Naive thymus-derived CD4-positive, alpha-beta T cell (primary cell): ENCODE data around the gene KLF12. TPM values are rescaled to one million over a fixed set of nuclear protein-coding genes. Genes with fewer than 3 reads are reported as not detected.

Experiments
- ATAC-seq: fragments of 150-1000 bp; cut with Tn5 transposase; 2 replicates; pipeline ENCODE4 v1.10.0; 2021; ENCODE audit warnings: mild to moderate bottlenecking, moderate library complexity
- CTCF ChIA-PET: fragments of 350-600 bp; sonication (Branson Sonifier 250); formaldehyde crosslinking; loops from one replicate; lab custom pipeline; 2021; ENCODE audit warnings: antibody characterized with exemption; lab: Charles Lee
- POLR2A ChIA-PET: fragments of 350-600 bp; sonication (Branson Sonifier 250); formaldehyde crosslinking; loops from one replicate; lab custom pipeline; 2021; ENCODE audit warnings: antibody characterized with exemption, inconsistent platforms; lab: Charles Lee
- DNase-seq, 9 donors: peaks; one replicate each; pipeline versions ENCODE4 v3.0.0 to v3.0.0-alpha.2; 2020 to 2022; ENCODE audit warnings: mixed read lengths in 1 of 9
- H3K27ac ChIP-seq: one replicate; pipeline ENCODE4 v1.7.0; 2013; ENCODE audit warnings: mild to moderate bottlenecking, low read depth, low read length, moderate library complexity
- H3K27me3 ChIP-seq, 2 donors: one replicate each; pipeline ENCODE4 v1.7.0; 2013; ENCODE audit warnings: low read length in 2 of 2, mild to moderate bottlenecking in 2 of 2, moderate library complexity in 2 of 2; ENCODE audit not compliant: control insufficient read depth in 2 of 2, insufficient read depth in 2 of 2
- H3K36me3 ChIP-seq, 3 experiments: 1 replicate in 2 of 3; 2 replicates in 1 of 3; pipeline ENCODE4 v1.7.0; 2013; ENCODE audit warnings: low read length in 3 of 3, mild to moderate bottlenecking in 3 of 3, moderate library complexity in 1 of 3; ENCODE audit not compliant: insufficient read depth in 3 of 3, control insufficient read depth in 2 of 3
- H3K4me1 ChIP-seq, 2 donors: one replicate each; pipeline ENCODE4 v1.7.0; 2013; ENCODE audit warnings: low read length in 2 of 2, mild to moderate bottlenecking in 2 of 2, moderate library complexity in 1 of 2; ENCODE audit not compliant: control insufficient read depth in 2 of 2, insufficient read depth in 2 of 2
- H3K4me3 ChIP-seq: 2 replicates; pipeline ENCODE4 v1.7.0; 2013; ENCODE audit warnings: mild to moderate bottlenecking, low read length
- H3K9me3 ChIP-seq, 3 experiments: 1 replicate in 2 of 3; 2 replicates in 1 of 3; pipeline ENCODE4 v1.7.0; 2013; ENCODE audit warnings: low read length in 3 of 3; ENCODE audit not compliant: control insufficient read depth in 2 of 3
- H3K27ac Mint-ChIP-seq, 9 donors: one replicate each; pipeline ENCODE4 v1.8.0; 2020 to 2022; ENCODE audit warnings: mixed read lengths in 9 of 9, mild to moderate bottlenecking in 8 of 9, moderate library complexity in 5 of 9, inconsistent platforms in 2 of 9
- H3K27me3 Mint-ChIP-seq, 5 donors: one replicate each; pipeline ENCODE4 v1.8.0; 2021 to 2022; ENCODE audit warnings: mixed read lengths in 5 of 5, mild to moderate bottlenecking in 1 of 5
- H3K36me3 Mint-ChIP-seq, 5 donors: one replicate each; pipeline ENCODE4 v1.8.0; 2020 to 2022; ENCODE audit warnings: mixed read lengths in 5 of 5, mild to moderate bottlenecking in 3 of 5, inconsistent platforms in 1 of 5
- H3K4me1 Mint-ChIP-seq, 7 donors: one replicate each; pipeline ENCODE4 v1.8.0; 2020 to 2022; ENCODE audit warnings: mixed read lengths in 7 of 7, mild to moderate bottlenecking in 3 of 7, inconsistent platforms in 1 of 7
- H3K4me3 Mint-ChIP-seq, 10 donors: one replicate each; pipeline ENCODE4 v1.8.0; 2020 to 2022; ENCODE audit warnings: mild to moderate bottlenecking in 10 of 10, mixed read lengths in 10 of 10, moderate library complexity in 6 of 10, inconsistent platforms in 2 of 10
- H3K9me3 Mint-ChIP-seq, 11 donors: one replicate each; pipeline ENCODE4 v1.8.0; 2020 to 2022; ENCODE audit warnings: mixed read lengths in 11 of 11, mild to moderate bottlenecking in 4 of 11, inconsistent platforms in 1 of 11, moderate library complexity in 1 of 11
- intact Hi-C, 2 donors: fragments of 100-400 bp; cut with micrococcal nuclease; formaldehyde crosslinking; loops; one replicate each; pipeline ENCODE4 v1.15.1; 2023
- polyA plus RNA-seq, 2 donors: library from polyadenylated mRNA; unstranded; fragments of 300-500 nt; fragmentation: Illumina TruSeq; gene quantifications; one replicate each; pipeline ENCODE4 v1.2.3, GENCODE V29; 2021
- total RNA-seq, 6 experiments: library from RNA in 5 of 6; stranded (reverse) in 5 of 6; gene quantifications; 1 replicate in 5 of 6; 2 replicates in 1 of 6; pipeline ENCODE4 v1.2.3 and lab custom pipeline; 2021 to 2026

The KLF12 gene
- total and polyA plus RNA-seq, 7 experiments from 2014 or later, result 19.9 to 86.9 (median 68.5) TPM

DNA sequence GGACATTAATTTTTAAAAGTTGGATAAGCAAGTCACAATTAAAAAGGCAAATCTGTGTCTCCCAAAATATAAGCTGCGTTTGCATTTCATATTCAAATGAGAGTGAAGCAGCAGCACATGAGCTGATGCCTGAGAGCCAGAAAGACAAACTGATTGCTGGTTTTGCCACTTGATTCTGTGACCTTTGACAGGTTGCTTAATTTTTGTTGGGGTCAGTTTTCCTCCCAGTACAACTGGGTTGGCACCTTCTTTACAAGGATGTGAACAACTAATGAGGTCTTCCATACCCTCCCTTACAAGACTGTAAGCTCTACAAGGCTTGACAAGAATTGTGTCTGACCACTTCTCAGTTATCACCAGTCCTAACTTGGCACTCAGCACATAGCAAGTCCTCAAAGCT lies 8.1 kb upstream of the KLF12 start:
- H3K4me1 ChIP-seq, result no peaks in the 10 kb centered on the region
- H3K27me3 Mint-ChIP-seq, result peaks cover 0 to 25% (median 0%) of the 10 kb centered on the region in 5 donors
- H3K4me3 ChIP-seq, result no peak overlapping the region
- H3K9me3 Mint-ChIP-seq, result no peaks in the 10 kb centered on the region
- ATAC-seq, result no peak
- no peaks in the 10 kb centered on the region for H3K27me3 ChIP-seq
- no peak overlapping the region for H3K27ac ChIP-seq
- intact Hi-C loops, result no loop called here
- no peak overlapping the region for H3K4me3 Mint-ChIP-seq
- no peaks in the 10 kb centered on the region for H3K36me3 ChIP-seq
- no peak for DNase-seq
- no peaks in the 10 kb centered on the region for H3K36me3 Mint-ChIP-seq
- POLR2A ChIA-PET, result interaction anchor here (0.5 to 0.6 kb wide), 2 partner anchors 11 to 315 kb away, joined by 4 read pairs; no protein-coding TSS in a partner anchor
- peaks cover 0 to 1% (median 0%) of the 10 kb centered on the region in 7 donors for H3K4me1 Mint-ChIP-seq
- H3K9me3 ChIP-seq, result no peaks in the 10 kb centered on the region
- no peak overlapping the region for H3K27ac Mint-ChIP-seq
- CTCF ChIA-PET, result no interaction called here

DNA sequence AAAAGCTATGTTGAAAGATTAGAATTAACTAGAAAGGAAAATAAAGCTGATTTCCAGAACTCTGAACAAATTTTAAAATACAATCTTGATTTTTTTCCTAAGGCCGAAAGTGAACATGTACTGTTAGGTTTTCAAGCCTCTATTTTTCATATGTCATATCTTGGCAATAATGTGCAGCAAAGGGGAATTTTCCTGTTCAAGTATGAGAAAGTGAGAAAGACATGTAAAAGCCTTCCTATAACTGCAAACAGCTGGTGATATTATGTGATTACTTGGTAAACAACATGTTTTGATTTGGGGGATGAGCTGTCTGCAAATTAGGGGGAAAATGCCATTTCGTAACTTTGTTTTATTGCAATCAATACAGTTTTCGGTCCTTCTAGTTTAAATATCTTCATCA lies 4.0 kb upstream of the KLF12 start:
- peaks cover 0 to 5% of the 10 kb centered on the region in 2 donors for H3K4me1 ChIP-seq
- peaks cover 0 to 3% (median 0%) of the 10 kb centered on the region in 3 experiments for H3K36me3 ChIP-seq
- H3K9me3 ChIP-seq, result no peaks in the 10 kb centered on the region
- peaks cover 0 to 5% (median 0%) of the 10 kb centered on the region in 11 donors for H3K9me3 Mint-ChIP-seq
- CTCF ChIA-PET, result interaction anchor here (1.2 to 4.2 kb wide), 2 partner anchors 148 to 150 kb away, joined by 3 to 15 read pairs; no protein-coding TSS in a partner anchor
- peak overlapping the region in 2 of 9 donors; percentile 7 to 31 for H3K27ac Mint-ChIP-seq
- no peak overlapping the region for H3K27ac ChIP-seq
- H3K27me3 Mint-ChIP-seq, result peaks cover 0 to 21% (median 0%) of the 10 kb centered on the region in 5 donors
- POLR2A ChIA-PET, result interaction anchor here (0.9 to 2.0 kb wide), 8 partner anchors 52 to 152 kb away, joined by 3 to 7 read pairs (median 3); no protein-coding TSS in a partner anchor
- H3K4me3 Mint-ChIP-seq, result no peak overlapping the region
- intact Hi-C loops, result loop anchor here in 1 of 2 donors (5.0 kb wide), 1 partner anchor 1079 kb away; no protein-coding TSS in a partner anchor
- no peak for DNase-seq
- no peaks in the 10 kb centered on the region for H3K27me3 ChIP-seq
- peaks cover 0 to 4% (median 0%) of the 10 kb centered on the region in 7 donors for H3K4me1 Mint-ChIP-seq
- peaks cover 0 to 5% (median 0%) of the 10 kb centered on the region in 5 donors for H3K36me3 Mint-ChIP-seq
- H3K4me3 ChIP-seq, result no peak overlapping the region
- ATAC-seq, result no peak

DNA sequence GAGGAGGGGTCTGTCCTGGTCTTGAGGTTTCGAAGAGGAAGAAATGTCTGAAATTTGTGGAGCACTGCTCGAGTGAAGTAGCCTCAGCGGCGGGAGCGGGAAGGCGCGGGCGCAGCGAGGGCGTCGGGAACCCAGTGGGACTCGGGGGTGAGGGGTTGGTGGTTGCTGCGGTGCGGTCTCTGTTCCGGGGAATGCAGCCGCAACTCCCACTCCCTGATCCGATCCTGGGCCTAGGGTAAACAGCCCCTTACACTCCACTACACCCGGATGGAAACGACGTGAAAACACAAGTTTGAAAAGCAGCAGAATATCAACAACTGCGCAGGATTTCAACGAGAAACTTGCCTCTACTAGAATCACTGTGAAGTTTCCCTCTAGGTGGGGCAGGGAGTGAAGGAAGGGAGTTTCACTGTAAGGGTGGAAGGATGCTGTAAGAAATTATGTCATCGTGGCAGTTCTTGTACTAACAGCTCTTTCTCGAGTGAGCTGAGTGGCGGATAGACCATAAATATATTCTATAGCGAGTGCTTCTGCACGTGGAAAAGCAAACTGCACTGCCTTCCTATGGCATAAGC lies 2.0 kb upstream of the KLF12 start:
- Mint-ChIP-seq H3K9me3 (peaks cover 0 to 5% (median 0%) of the 10 kb centered on the region in 11 donors), H3K4me1 (peaks cover 9 to 17% (median 12%) of the 10 kb centered on the region in 7 donors), H3K27ac (no peak overlapping the region), H3K27me3 (peaks cover 0 to 13% (median 0%) of the 10 kb centered on the region in 5 donors), H3K4me3 (no peak overlapping the region), H3K36me3 (peaks cover 0 to 6% (median 0%) of the 10 kb centered on the region in 5 donors)
- CTCF ChIA-PET, result interaction anchor here (0.6 to 5.9 kb wide), 5 partner anchors 10 to 150 kb away, joined by 3 to 73 read pairs (median 4); no protein-coding TSS in a partner anchor
- H3K36me3 ChIP-seq, result peaks cover 0 to 6% (median 0%) of the 10 kb centered on the region in 3 experiments
- peak; percentile 6 for ATAC-seq
- peak overlapping the region; percentile 94 for H3K4me3 ChIP-seq
- intact Hi-C loops, result loop anchor here (1.0 to 5.0 kb wide), 5 partner anchors 95 to 1081 kb away; no protein-coding TSS in a partner anchor
- peaks cover 7 to 18% of the 10 kb centered on the region in 2 donors for H3K4me1 ChIP-seq
- POLR2A ChIA-PET, result interaction anchor here (0.9 to 8.0 kb wide), 12 partner anchors 55 to 369 kb away, joined by 3 to 122 read pairs (median 8); no protein-coding TSS in a partner anchor
- no peaks in the 10 kb centered on the region for H3K27me3 ChIP-seq
- H3K9me3 ChIP-seq, result no peaks in the 10 kb centered on the region
- peak overlapping the region; percentile 98 for H3K27ac ChIP-seq
- peak; percentile 23 to 78 (median 62) for DNase-seq

DNA sequence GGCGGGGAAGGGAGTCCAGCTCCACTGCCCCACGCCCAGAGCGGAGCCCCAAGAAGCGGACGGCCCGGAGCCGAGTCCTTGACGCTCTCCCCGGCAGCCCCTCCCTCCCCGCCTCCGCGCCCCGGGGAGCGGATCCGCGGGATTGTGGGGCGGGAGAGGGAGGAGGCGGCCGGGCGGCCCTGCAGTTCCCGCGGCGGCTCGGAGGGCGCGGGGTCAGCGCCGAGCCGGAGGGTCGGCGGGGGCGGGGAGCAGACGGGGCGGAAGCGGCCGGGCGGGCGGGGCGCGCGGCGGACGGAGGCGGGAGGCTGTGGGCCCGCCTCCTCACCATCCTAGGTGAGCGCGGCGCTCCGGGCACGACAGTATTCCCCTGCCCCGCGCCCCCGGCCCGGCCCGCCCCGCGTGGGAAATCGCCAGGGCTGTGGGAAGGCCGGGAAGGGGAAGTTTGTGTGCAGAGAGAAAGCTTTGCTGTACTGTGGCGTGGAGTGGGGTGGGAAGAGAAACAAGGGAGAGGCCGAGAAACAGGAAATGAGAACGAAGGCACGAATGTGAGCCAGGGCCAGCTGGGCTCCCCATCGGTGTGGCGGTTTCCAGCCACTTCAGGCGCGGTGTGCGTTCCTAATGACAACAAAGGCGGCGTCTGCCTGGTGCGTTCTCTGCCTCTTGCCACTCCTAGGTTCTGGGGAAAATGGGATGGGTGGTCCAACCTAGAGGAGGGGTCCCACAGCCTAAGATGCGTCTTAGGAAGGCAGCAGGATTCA lies 1.3 kb upstream of the KLF12 start:
- peaks cover 0 to 5% (median 0%) of the 10 kb centered on the region in 11 donors for H3K9me3 Mint-ChIP-seq
- Histone ChIP-seq H3K9me3 (no peaks in the 10 kb centered on the region), H3K4me1 (peaks cover 13 to 25% of the 10 kb centered on the region in 2 donors), H3K27ac (peak overlapping the region; percentile 98), H3K27me3 (no peaks in the 10 kb centered on the region), H3K36me3 (peaks cover 0 to 6% (median 0%) of the 10 kb centered on the region in 3 experiments), H3K4me3 (peak overlapping the region; percentile 94)
- peaks cover 0 to 9% (median 0%) of the 10 kb centered on the region in 5 donors for H3K27me3 Mint-ChIP-seq
- H3K27ac Mint-ChIP-seq, result peak overlapping the region in 3 of 9 donors; percentile 55 to 98 (median 88)
- DNase-seq (peak; percentile 38 to 75 (median 51)), ATAC-seq (no peak)
- ChIA-PET CTCF (interaction anchor here (5.9 kb wide), 1 partner anchor 151 kb away, joined by 73 read pairs; no protein-coding TSS in a partner anchor), POLR2A (interaction anchor here (0.6 to 8.0 kb wide), 18 partner anchors 49 to 369 kb away, joined by 3 to 122 read pairs (median 6); no protein-coding TSS in a partner anchor)
- H3K4me1 Mint-ChIP-seq, result peaks cover 9 to 24% (median 19%) of the 10 kb centered on the region in 7 donors
- peaks cover 0 to 6% (median 0%) of the 10 kb centered on the region in 5 donors for H3K36me3 Mint-ChIP-seq
- intact Hi-C loops, result loop anchor here (1.0 to 5.0 kb wide), 9 partner anchors 59 to 1082 kb away; no protein-coding TSS in a partner anchor
- peak overlapping the region in 4 of 10 donors; percentile 77 to 96 (median 88) for H3K4me3 Mint-ChIP-seq

DNA sequence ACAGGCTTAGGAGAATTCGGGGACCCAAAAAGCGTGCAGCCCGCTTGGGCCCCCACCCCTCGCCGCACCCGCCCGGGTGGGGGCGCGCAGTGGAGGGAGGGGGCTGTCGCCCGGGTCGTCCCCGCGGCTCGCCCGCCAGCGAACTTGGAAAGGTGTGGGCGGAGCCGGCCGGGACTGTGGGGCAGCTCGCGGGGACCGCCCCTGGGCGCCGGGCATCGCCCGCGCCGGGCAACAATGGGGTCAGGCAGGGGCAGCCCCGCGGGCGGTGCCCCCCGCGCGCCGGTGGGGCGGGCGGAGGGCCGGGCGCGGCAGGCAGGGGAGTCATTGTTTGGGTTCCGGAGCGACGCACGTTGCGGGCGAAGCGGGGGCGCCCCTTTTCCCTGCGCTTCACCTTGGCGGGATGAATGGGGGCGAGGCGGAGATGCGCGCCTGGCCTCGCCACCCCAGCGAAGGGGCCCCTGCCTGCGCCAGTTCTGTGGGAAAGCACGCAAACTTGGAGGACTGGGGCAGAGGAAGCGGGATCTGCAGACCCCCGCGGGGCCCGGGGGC lies 647 bp upstream of the KLF12 start:
- Mint-ChIP-seq H3K27ac (peak overlapping the region; percentile 55 to 99 (median 85)), H3K4me1 (peaks cover 13 to 30% (median 26%) of the 10 kb centered on the region in 7 donors), H3K36me3 (peaks cover 0 to 6% (median 0%) of the 10 kb centered on the region in 5 donors), H3K4me3 (peak overlapping the region in 7 of 10 donors; percentile 73 to 96 (median 79)), H3K9me3 (peaks cover 0 to 5% (median 0%) of the 10 kb centered on the region in 11 donors), H3K27me3 (peaks cover 0 to 9% (median 0%) of the 10 kb centered on the region in 5 donors)
- no peaks in the 10 kb centered on the region for H3K9me3 ChIP-seq
- peak overlapping the region; percentile 57 for H3K4me3 ChIP-seq
- intact Hi-C loops, result loop anchor here (1.0 to 5.0 kb wide), 12 partner anchors 60 to 1414 kb away; partner anchors contain the start of genes DIS3 (in 1 of the 2), KLF5 (in 1 of the 2), PIBF1 (in 1 of the 2) and UCHL3 (in 1 of the 2)
- ChIA-PET CTCF (interaction anchor here (5.9 kb wide), 1 partner anchor 151 kb away, joined by 73 read pairs; no protein-coding TSS in a partner anchor), POLR2A (interaction anchor here (0.6 to 8.0 kb wide), 19 partner anchors 41 to 378 kb away, joined by 3 to 122 read pairs (median 6); no protein-coding TSS in a partner anchor)
- no peaks in the 10 kb centered on the region for H3K27me3 ChIP-seq
- ATAC-seq (peak; percentile 12), DNase-seq (peak in 8 of 9 donors; percentile 58 to 75 (median 66))
- peaks cover 17 to 30% of the 10 kb centered on the region in 2 donors for H3K4me1 ChIP-seq
- H3K36me3 ChIP-seq, result peaks cover 0 to 6% (median 0%) of the 10 kb centered on the region in 3 experiments
- peak overlapping the region; percentile 98 for H3K27ac ChIP-seq
